Measurements from ENCODE around the gene GRIP2.

The GRIP2 gene

DNA sequence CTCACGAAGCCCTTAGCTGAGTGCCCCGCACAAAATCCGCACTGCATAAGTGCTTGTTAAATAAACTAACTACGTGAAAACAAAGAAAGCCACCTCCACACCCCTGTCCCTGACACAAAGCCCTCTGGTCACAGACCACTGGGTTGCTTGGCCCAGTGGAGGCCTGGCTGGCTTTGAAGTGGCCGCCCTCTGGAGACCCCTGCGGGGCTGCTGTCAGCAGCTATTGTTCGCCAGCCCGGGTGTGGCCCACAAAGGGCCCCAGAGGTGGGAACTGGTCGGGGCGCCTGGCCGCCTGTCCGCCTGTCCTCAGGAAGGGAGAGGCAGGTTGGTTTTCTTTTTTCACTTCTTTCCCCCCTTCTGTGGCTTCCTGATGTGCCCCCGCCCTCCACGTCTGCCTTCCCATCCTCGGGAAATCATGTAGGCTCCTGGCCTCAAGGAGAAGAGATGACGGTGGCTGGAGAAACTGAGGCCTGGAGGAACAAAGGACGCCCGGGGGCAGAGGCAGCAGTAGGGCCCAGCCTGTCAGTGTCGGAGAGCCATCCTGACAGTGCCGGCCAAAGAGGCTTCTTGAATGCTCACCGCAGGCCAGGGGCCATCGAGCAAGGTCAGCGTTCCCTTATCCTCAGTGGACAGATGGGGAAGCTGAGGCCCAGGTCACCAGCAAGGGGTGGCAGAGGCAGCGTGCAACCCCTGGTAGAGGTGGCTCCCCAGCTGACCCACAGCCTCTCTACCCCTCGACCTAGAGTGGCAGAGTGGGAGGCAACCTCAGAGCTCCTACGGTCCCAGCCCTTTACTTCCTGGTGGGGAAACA, 76.6 kb downstream of the GRIP2 start:
- peak in 2 of 3 experiments; percentile 52 to 72 for DNase-seq

DNA sequence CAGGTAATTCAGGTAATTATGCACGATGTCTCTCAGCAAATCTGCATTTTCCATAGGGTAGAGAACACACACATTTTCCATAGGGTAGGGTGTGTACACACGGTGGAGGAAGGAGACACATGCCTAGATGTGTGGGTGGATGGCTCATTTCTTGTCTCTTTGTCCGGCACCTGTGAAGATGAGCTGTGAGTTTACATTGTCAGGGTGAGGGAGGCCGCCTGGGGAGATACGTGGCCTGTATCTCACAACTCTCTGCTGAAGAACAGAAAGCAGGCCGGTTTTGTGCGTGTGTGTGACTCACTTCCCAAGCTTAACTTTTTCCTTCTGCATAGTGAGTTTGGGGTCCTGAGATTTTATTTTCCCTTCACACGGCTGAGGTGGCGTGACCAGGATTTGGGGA, 77.4 kb downstream of the GRIP2 start:
- DNase-seq: no peak

DNA sequence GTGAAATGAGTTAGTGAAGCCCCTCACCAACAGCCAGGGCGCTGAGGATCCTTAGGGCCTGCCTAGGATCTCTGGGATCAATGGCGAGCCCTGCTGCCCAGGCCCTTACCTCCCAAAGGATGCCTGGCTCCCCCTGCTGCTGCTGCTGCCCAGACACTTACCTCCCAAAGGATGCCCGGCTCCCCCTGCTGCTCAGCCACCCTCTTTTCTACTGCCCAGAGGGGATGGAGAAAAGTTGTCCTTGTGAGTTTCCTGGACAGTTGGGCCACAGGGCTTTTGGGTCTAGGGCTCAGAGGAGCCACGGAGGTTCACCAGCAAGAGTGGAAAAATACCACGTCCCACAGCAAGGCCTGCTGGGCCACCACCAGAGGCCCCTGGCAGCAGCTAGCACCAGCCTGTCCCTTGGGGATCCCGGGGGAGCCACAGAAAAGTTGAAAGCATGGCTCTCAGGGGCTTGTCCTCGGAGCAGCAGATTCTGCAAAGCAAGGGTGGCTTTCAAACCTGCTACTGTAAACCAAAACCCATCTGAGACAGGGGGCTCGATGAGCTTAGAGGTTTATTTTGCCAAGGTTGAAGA, 78.3 kb downstream of the GRIP2 start:
- peak; percentile 0 to 56 (median 9) for DNase-seq

DNA sequence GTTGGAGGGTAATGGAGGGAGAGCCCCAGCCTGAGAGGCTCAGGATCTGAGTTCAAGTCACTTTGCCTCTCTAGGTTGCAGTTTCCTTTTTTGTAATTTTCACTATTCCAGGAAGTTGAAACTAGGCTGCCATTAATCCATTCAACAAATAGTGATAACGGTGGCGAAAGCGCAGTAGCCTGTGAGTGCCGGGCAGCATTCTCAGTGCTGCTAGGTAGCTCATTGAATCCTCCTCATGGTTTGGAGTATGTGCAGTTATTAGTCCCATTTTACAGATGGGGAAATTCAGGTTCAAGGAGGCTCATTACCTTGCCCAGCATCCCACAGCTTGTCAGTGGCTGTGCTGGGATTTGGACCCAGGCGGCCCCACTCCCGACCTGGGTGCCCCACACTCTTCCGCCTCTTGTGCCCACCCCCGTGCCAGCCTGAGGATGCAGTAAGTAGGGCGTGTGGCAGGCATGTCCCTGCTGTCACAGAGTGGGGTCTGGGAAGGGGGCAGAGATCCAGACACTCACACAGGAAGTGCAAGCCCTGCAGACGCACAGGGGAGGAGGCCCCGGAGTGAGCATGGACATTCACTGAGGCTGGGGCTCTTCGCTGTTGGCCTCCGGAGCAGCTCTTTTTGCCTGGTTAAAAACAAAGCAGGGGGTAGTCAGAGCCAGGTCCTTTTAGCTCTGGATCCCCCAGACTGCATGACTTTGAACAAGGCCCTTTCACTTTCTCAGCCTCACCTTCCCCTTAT, 79.0 kb downstream of the GRIP2 start:
- no peak for DNase-seq

DNA sequence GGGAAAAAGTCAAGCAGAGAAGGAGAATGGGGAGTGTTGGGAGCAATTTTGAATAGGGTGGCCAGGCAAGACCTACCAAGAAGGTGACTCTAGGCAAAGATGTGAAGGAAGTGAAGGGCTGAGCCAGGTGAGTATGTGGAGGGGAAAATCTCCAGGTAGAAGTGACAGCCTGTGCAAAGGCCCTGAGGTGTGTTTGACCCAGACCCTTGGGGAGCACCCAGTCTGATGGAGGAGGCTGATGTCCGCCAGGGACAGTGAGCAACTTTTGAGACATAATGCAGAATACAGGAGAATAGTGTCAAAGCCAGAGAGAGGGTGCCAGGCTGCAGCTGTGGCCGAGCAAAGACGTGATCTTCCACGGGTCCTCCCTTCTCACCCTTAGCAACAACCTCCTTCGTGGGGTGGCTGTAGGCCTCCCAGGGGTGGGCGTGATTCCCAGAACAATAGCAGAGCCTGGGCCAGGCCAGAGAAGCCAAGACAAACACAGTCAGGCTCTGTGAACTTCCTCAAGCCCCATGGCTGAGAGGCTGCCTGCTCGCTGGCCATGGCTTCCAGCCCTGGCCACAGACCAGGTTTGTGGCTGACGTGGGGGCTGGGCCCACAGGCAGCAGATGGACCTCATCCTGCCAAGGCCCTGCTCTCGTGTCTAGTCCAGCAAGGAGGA, 79.7 kb downstream of the GRIP2 start:
- DNase-seq: no peak

DNA sequence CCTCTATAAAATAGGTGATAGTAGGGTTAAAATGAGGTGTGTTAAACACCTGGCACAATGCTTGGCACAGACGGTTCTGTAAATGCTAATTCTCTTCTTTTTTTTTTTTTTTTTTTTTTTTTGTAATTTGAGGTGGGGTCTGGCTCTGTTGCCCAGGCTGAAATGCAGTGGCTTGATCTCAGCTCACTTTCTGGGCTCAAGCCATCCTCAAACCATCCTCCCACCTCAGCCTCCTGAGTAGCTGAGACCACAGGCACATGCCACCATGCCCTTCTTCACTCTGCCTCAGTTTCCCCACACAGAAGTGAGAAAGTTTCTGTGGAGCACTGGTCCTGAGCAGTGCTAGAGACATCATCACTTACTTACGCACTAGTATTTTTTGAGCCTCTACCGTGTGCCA, 80.4 kb downstream of the GRIP2 start:
- no peak for DNase-seq

DNA sequence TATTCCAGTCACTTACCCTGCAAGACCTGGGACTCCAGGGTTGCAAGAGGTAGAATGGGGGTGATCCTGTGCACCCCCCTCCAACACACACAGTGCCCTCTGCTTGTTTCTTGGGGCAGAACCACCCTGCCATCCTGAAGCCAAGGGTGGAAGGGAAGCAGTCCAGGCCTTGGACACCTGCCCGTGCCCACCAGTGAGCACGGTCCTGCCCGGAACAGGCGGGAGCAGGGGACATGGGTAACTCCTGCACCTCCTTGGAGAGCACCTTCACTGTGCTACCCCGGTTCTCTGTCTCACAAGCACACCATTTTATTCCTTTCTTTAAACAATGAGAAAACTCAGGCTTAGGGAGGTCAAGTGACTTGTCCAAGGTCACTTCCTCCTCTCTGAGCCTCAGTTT, 80.8 kb downstream of the GRIP2 start:
- no peak for DNase-seq

DNA sequence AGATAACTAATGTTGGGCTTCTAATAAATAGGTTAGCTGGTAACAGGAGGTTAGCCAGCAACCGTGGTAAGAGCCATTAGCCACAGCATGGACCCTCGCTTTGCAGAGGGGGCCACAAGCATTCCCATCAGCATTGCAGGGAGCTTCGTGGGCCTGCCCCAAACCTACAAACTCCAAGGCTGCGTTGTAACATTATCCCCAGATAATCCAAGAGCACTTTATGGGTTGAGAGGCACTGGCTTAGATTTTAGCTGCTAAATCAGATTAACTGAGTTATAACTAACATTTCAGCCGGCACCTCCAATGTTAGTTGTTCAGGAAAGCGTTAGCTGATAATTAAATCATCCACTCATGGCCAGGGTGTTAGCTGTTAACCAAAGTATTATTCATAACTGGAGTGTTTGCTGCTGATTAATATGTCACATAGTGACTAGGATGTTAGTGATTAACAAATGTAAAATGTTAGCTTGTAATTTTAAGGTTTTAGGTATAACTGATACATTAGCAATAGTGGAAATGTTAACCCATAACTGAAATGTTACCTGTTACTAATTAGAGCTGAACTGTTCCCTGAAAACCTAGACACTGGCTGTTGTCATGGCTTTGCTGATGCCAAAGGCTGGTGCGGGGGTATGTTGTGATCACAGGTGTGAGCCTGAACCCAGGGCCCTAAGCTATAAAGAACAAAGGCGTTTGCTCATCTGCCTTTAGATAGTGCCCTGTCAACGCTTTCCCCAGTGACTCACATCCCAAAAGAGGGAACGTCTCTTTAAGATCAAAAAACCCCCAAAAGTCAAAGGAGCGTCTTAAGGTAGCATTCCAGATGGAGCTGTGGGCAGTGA, 81.5 kb downstream of the GRIP2 start:
- no peak for DNase-seq

DNA sequence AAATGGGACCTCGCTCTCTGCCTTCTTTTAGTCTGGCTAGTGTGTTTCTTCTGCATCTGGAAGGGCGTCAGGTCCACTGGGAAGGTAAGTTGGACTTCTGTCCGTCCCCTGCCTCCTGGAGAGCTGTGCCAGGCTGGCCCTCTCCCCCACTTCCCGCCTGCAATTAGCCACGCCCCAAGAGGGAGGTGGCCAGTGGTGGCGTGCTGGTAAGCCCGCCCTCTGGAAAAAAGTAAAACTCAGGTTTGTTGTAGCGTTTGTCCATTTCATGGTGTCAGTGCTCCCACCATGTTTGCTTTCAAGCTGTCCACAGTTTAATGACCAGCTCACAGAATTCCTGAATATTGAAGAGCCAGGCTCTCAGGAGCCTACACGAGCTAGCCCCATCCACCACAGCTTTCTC, 82.1 kb downstream of the GRIP2 start:
- no peak for DNase-seq

DNA sequence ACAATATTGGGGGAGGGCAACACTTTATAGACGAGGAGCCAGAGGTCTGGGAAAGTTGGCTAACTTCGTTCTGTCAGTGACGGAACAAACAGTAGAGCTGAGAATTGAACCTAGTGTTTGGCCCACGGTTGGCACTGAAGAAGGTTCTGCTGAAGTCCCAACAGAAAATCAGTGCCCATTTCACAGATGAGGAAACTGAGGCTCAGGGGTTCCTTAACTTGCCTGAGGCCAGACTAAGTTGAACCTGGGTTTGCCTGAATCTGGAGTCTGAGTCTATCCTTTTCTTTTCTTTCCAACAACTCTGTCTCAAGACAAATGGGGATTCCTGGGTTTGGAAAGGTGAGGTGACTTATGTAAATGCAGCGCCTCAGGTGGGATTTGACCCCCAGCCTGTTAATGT, 82.7 kb downstream of the GRIP2 start:
- no peak for DNase-seq

DNA sequence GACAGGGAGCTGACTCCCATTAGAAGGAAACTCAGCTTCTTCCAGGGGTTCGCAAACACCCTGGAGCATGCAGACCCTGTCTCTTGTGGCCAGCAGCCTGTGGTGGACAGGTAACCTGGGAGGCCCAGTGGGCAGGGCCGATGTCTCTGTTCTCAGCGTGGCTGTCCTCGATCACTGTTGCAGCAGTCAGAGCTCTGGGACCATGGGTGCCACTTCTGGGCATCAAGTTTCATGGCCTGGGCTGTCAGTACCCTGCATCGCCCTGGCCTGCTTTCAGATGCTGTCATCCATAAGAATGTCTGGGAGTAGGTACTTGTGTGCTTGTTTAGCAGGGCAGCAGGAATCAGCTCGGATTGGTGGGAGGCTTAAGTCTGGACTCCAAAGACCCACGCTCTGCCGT, 83.3 kb downstream of the GRIP2 start:
- DNase-seq: no peak

DNA sequence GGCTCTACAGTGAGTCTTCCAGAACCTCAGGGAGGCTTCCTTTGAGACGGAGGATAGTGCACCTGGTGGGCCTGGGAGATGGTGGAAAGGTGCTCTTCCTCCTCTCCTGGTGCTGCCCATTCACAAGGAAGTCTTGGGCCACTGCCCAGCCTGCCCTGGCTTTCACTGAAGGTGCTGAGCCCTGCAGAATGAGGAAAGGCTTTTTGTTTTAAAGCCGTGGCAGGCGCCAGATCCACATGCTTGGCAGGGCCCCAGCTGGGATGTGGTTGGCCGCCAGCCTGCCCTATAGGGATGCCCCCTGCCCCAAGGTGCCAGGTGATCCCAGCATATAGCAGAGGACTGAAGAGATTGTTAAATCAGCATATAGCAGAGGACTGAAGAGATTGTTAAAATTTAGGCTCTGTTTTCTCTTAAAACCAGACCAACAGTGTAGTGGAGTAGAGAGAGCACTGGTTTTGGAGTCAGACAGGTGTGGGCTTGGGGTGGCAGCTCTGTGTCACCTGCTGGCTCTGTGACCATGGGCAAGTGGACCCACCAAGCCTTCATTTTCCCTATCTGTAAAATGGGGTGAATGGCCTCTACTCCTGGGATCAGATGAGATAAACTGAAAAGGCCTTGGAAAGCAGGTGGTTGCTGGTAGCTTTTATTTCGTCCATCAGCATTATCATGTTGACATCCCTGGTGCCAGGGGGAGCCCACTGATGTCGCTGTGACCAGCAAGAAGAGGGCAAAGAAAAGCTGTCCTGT, 84.4 kb downstream of the GRIP2 start:
- DNase-seq: no peak

DNA sequence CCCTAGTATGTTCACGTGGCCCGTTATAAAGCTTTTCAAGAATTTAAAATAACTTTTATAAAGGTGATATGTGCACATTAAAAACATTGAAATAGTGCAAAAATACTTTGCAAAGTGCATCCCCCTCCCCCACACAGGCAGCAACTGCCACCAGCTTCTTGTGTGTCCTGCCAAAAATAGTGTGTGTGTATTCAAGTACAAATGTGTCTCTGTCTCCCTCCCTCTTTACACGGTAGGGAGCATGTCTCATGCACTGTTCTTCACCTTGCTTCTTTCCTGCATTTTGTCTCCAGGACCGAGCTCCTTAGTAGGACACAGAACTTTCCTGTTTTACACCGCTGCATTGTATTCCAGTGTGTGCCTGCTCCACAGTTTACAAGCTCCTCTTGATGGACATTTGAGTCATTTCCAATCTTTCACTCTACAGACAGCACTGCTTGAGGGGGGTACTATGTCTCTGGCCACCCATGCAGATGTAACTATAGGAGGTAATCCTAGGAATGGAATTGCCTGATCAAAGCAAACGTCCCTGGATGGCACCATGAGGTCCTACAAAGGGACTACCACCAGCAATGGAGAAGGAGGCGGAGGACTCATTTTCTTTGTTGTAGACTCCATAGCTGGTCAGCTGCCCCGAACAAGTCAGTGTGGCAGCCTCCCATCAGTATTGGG, 85.4 kb downstream of the GRIP2 start:
- DNase-seq: no peak

DNA sequence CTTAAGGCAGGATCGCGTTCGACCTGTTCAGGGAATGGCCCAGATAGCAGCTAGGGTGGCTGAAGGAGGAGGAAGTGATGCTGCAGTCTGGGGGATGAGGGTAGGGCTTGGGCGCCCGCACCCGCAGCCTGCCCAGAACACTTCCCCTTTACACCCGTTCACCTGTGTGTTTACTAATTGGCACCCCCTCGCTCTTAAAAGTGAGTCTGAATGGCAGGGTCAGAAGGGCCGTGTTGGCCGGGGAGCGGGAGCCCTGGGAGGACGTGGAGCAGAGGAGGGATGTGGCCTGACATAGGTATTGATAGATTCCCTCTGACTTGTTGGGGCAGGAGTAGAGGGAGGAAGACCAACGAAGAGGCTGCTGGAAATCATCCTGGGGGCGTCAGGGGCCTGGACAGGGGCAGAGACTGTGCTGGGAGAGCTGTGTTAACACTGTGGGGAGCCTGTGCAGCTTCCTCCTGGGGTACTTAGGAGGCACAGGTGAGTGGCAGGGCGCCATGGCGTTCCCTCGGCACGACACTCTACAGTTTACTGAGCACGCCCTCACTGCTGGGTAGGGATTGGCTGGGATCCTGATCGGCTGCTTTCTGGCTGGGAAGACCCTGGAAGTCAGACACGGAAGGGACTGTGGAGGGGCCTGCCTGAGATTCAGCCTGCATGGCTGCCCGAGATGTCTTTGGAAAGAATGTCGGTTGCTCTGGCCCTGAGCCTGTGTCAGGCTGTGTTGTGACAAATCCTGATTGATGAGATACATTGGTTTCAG, 86.1 kb downstream of the GRIP2 start:
- no peak for DNase-seq

DNA sequence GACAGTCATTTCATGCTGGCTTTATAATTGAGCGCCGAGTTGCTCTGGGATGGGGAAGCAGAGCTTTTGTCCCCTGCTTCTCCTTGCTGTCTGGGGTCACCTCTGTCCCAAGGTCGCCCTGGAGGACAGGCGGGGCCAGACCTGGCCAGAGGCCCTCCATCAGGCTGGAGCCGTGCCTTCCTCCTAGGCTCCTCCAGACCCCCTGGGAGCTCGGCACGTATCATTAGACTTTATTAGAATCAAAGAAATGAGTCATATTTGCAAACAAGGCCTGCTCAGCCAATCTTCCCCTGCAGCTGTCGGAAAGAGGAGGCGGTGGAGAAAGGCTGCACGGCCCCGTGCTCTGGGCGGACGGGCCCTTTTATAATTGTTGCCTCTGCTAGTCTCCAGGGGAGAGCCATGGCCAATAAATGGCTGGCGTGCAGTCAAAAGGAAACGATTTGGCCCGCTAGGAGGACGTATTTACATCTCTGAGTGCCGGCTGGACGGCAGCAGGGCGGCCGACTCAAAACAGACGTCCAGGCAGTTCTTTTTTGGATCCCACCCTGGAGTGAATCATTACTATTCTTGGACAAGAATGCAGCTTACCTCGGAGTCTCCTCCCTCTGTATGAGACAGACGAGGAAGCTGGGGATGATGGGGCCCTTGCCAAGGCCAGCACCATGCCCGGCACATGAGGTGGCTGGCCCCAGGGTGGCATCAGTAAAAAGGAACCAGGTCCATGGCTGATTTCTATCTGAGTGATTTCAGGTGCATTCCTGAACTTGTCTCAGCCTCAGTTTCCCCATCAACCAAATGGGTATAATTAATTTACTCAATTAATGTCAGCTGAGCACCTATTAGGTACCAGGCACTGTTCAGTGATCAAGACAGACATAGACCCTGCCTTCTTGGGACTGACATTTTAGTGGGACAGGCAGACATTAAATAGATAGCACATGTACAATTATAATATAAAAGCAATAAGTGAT, 87.1 kb downstream of the GRIP2 start:
- peak in 2 of 3 experiments; percentile 77 to 92 for DNase-seq

DNA sequence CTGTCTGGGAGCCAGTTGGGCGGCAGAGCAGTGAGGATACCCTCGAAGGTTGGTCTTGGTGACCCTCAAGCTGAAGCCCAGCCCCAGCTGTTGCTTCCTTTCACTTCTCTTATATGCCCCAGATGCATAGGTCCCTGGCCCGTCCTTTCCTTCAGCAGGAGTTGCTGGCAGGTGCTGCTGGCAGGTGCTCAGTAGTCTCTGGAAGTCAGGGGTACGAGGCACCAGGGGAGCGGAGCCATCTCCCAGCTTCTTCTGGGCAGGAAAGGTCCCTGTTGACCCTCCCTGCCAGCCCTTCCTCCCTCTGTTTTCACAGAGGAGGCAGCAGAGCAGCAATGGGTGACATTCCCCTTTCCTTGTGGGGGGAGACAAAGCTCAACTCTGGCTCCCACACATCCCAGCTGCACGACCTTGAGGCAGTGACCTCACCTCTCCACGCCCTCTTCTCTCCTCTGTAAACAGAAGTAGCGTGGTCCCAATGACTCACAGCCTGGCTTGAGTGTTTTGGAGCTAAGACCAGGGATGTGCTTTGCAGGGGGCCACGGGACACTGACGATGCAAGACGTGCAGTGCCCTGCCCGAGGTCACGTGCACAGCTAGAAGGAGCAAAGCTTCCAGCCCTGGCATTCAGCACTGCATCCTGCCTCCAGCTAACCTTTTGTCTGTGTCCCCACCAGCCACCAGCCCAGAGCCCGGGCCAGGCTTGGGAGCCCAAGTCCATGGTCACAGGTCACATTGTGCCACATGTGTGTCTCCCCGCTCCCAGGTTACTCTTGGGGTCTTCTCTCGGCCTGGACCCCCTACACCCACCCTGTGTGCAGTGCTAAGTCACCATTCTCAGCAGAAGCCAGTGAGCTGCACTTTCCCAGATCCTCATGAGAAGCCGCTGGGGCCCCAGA, 88.0 kb downstream of the GRIP2 start:
- DNase-seq: peak in 1 of 3 experiments; percentile 53

DNA sequence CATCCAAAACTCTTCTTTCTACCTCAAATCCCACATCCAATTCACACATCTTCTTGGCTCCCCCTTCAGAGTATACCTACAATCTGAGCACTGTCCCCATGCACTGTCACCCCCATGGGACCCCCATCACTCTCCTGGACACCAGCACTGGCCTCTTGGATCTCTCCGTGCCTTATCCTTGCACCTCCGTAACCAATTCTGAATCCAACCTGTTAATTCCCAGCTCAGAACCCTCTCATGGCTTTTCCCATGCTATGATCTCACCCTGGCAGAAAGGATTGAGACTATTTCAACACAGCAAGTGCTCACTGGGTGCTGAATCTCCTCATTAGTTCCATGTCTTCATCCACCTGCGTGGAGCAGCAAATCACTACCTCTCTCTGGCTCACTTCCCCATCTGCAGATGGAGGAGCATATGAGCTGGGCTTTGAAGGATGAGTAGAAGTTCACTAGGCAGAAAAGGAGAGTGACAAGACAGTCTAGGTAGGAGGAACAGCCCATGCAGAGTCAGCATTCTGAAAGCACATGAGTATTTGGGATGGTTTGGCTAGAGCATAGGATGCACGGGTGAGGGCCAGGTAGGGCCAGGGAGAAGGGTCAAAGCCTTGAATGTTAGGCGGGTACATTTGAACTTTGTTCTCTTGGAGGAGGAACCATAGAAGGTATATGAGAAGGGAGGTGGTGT, 89.1 kb downstream of the GRIP2 start:
- no peak for DNase-seq

Measured in NCI-H1417 (cell line).